HG03442 (cell line): ENCODE results near the gene FAM184A.

Source experiments
- ATAC-seq: cut with Tn5 transposase; IDR thresholded peaks from one replicate; pipeline ENCODE4 v1.9.1; 2021; ENCODE audit warnings: mild to moderate bottlenecking, moderate library complexity; ENCODE audit not compliant: unreplicated experiment

FAM184A gene

GRCh38 chr6:119060255-119060907 is 18.1 kb downstream of the FAM184A start:
- no peak for ATAC-seq

DNA sequence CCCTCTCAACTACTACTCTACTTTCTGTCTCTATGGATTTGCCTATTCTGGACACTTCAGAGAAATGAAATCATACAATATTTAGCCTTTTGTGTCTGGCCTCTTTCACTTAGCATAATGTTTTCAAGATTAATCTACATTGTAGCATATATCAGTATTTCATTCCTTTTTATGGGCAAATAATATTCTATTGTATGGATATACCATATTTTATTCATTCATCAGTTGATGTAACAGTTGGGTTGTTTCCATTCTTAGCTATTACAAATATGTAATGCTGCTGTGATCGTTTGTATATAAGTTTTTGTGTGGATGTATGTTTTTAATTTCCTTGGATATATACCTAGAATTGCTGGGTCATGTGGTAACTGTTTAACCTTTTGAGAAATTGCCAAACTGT is 23.4 kb downstream of the FAM184A start:
- no peak for ATAC-seq

GRCh38 chr6:119052987-119053386 is 25.5 kb downstream of the FAM184A start:
- no peak for ATAC-seq

DNA sequence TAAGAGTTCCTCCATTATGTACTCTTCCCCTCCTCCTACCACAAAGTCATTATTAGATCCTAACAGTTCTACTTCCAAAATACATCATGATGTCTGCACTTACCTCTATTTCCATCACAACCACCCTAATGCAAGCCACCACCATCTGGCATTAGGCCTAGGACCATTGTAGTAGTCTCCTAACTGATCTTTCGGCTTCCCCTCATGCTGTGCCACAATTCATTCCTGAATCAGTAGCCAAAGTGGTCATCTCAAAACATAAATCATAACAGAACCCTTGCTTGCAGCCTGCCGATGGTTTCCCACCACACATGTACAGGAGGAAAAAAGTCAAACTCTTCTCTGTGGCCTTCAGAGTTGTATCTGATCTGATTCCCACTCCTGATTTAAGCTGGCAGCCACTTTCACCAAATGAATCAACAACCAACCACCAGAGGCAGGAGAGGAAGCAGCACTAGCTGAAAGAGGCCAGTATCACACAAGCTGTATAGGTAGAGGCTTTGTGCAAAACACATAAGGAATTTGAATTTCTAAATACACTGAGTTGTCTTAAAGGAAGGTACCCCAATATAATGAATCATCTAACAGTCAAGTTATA is 26.1 kb downstream of the FAM184A start:
- no peak for ATAC-seq

- ATAC-seq: no peak
These were observed 34.2 kb downstream of the FAM184A start for GRCh38 chr6:119044255-119044654.

DNA sequence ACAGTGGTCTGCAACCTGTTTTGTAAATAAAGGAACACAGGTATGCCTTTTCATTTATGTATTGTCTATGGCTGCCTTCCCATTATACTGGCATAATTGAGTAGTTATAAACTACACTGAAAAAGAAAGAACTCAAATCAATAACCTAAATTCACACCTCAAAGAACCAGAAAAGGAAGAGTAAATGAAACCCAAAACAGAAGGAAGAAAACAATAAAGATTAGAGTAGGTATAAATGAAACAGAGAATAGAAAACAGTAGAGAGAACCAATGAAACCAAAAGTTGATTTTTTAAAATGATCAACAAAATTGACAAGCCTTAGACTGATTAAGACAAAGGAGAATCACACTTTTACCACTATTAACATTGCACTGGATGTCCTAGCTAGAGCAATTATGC is 34.7 kb downstream of the FAM184A start:
- ATAC-seq: no peak

GRCh38 chr6:119043265-119043664 is 35.2 kb downstream of the FAM184A start:
- ATAC-seq: no peak

DNA sequence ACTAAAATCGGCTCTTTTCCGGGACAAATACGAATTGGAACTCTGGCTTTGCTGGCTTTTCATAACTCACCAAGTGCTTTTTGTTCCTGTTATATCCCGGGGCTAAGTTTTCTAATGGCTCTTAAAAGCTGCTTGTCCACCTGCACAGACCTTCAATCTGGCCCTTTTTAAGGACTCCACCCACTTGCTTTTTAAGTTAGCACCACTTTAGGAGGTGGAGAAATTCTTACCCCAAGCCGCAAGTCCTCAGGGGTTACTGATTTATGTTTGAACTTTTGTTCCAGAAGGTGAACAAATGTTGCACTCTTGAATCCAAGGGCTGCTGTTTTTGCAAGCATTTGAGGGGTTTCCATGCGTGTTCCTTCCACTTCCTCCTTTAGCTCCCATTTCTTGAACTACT is 37.8 kb downstream of the FAM184A start:
- ATAC-seq: no peak

DNA sequence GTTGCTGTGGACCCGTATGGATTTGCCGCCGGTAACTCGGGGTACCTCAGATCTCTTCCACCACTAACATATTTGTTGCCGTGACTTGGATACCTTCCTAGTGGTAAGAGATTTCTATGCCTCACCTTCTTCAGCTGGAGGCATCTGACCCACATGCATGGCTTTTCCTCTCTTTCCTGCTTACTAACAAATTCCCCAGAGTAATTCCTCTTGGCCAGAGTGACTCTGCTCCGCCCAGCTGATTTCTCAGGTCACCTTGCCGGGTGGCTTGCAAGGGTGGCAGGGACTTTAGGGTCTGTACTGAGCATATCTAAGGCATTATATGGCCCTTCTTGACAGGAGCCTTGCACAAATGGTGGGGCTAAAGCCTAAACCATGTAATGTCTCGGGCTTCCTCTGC is 38.2 kb downstream of the FAM184A start:
- no peak for ATAC-seq

DNA sequence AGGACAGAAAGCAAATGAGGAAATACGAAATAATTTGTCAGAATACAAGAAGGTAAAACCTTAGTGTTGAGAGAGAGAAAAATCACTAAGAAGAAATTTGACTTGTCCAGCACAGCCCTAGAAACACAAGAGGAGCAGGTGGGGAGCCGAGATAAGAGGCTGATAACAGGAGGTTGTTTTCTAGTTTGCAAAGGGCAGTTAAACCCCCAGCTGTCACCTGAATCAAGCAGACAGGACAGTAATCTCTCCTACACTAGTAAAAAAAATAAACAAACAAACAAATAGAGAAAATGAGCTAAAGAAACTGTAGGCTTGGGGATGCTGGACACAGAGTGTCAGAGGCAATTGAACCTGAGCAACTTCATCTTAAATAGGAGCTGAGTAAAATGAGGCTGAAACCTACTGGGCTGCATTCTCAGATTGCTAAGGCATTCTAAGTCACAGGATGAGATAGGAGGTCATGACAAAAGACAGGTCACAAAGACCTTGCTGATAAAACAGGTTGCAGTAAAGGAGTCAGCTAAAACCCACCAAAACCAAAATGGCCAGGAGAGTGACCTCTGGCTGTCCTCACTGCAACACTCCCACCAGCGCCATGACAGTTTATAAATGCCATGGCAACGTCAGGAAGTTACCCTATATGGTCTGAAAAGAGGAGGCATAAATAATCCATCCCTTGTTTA is 40.4 kb downstream of the FAM184A start:
- ATAC-seq: no peak

- no peak for ATAC-seq
These were observed 41.2 kb downstream of the FAM184A start for GRCh38 chr6:119037264-119037663.

GRCh38 chr6:119036081-119036480 is 42.4 kb downstream of the FAM184A start:
- ATAC-seq: no peak

GRCh38 chr6:119035459-119035858 is 43.0 kb downstream of the FAM184A start:
- no peak for ATAC-seq

- no peak for ATAC-seq
These were observed 43.5 kb downstream of the FAM184A start for GRCh38 chr6:119034827-119035458.

DNA sequence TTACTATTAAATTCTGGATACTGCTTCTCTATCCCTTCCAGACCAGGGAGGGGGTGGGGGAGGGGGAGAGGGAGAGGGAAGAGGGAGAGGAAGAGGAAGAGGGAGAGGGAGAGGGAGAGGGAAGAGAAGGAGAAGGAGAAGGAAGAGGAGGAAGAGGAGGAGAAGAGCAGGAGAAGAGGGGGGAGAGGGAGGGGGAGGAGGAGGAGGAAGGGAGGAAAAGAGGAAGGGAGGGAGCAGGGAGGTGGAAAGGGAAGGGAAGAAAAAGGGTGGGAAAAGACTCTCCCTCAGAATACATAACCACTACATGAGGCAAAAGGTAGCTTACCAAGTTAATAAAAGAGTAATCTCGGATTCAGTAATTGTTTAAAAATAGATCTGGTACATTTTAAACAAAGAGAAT is 46.0 kb downstream of the FAM184A start:
- no peak for ATAC-seq

- ATAC-seq: no peak
These were observed 47.7 kb downstream of the FAM184A start for GRCh38 chr6:119030759-119031158.

DNA sequence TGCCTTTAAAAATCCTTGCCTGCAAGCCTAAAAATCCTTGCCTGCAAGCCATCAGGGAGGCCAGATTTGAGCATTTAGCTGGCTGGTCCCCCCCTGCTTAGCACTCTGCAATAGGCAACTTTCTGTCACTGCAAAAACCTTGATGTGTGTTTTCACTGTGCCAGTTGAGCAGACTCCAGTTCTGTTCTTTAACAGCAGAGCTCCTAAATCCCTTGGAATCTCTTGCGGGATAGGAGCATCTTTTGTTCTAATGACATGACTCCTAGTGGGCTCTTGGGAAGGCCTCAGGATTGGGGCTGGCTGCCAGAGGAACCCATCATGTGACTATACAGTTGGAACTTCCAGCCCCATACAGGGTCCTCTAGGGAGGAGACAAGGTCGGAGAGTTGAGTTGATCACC is 50.4 kb downstream of the FAM184A start:
- ATAC-seq: no peak

DNA sequence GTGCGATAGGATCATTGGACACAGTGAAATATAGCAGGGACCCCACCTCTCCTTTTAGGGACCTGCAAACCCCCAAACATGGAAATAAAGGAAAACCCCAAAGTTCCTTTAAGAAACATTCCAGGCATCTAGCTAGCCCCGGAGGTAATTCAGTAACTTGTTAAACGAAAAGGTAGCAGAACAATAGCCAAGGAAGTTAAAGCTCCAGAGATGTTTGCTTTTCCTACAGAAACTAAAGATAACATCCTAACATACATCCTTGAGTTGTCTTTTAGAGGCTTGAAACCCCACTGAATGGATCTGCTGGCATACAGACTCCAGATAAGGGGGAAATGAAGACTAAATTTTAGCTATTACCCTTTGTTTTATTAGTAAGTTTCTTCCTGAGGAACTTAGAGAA is 51.0 kb downstream of the FAM184A start:
- ATAC-seq: no peak

- no peak for ATAC-seq
These were observed 51.6 kb downstream of the FAM184A start for GRCh38 chr6:119026822-119027221.

DNA sequence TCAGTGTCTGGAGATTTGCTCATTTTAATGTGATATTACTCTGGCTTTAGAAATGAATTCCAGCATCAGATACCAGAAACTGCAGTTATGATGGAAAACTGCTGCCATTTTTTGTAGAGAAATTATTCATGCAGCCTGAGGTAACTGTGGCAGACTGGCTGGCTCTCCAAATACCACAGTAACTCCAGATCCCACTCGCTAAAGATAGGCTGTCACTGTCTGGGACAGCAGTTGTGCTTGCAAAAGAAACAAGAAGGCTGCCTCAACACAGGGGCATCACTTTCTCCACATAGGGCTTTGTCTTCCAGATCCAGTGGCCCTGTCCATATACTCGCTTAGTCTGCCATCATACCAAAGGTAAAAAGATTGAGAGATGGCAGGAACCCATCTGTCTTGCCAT is 52.7 kb downstream of the FAM184A start:
- ATAC-seq: no peak

- no peak for ATAC-seq
These were observed 54.4 kb downstream of the FAM184A start for GRCh38 chr6:119024111-119024510.

- no peak for ATAC-seq
These were observed 55.7 kb downstream of the FAM184A start for GRCh38 chr6:119022796-119023195.
